Measurements from ENCODE around the gene DHRS13. TPM values are rescaled to one million over a fixed set of nuclear protein-coding genes. Genes with fewer than 3 reads are reported as not detected.

The DHRS13 gene
- total and polyA plus RNA-seq, 10 of the 15 experiments (the other 5 are each of a cell fraction or from before 2014, with no cell fraction given), result 0.18 to 55.2 (median 31.3) TPM; not detected in 1

GRCh38 chr17:28912938-28913333 lies 10.1 kb upstream of the DHRS13 start:
- ChIA-PET SMC1A (ENCODE audit: uncharacterized antibody, unreplicated experiment) (interaction anchor here (1.6 kb wide), 1 partner anchor 9 kb away, joined by 3 read pairs; the partner anchor contains the start of gene DHRS13), POLR2A (interaction anchor here (0.5 kb wide), 1 partner anchor 724 kb away, joined by 3 read pairs; no protein-coding TSS in a partner anchor), RAD21 (ENCODE audit: unreplicated experiment) (interaction anchor here (5.7 kb wide), 1 partner anchor 149 kb away, joined by 23 read pairs; no protein-coding TSS in a partner anchor), CTCF (interaction anchor here (0.6 to 17.3 kb wide), 7 partner anchors 9 to 185 kb away, joined by 3 to 175 read pairs (median 4); partner anchors contain the start of genes NEK8 and TLCD1)
- in situ Hi-C loops (cut with MboI) (no loop called here), intact Hi-C loops (cut with micrococcal nuclease; ENCODE audit: unreplicated experiment) (no loop called here)
- H3K4me3 ChIP-seq, result no peak overlapping the region
- TF ChIP-seq MYC (IDR thresholded peaks at IDR 0.05; ENCODE audit: insufficient read depth, insufficient read length, insufficient replicate concordance, low read length, severe bottlenecking), result no peak
- no peak for TF ChIP-seq YBX1 (IDR thresholded peaks at IDR 0.05)
- no peak for TF ChIP-seq BCL3 (IDR thresholded peaks at IDR 0.05; ENCODE audit: borderline replicate concordance, insufficient read depth, low read depth, low read length, poor library complexity, severe bottlenecking)
- no peak for TF ChIP-seq BACH1 (IDR thresholded peaks at IDR 0.05; ENCODE audit: borderline replicate concordance)
- no peak for TF ChIP-seq ZBTB33 (IDR thresholded peaks at IDR 0.05)
- no peak for TF ChIP-seq SUPT20H (IDR thresholded peaks at IDR 0.05; ENCODE audit: borderline replicate concordance, control insufficient read depth, low read depth, low read length)
- TF ChIP-seq TARDBP (IDR thresholded peaks at IDR 0.05; ENCODE audit: borderline replicate concordance), result no peak
- no peak for TF ChIP-seq NFIC (IDR thresholded peaks at IDR 0.05; ENCODE audit: low read depth, low read length)
- no peak for TF ChIP-seq MTA3 (IDR thresholded peaks at IDR 0.05; ENCODE audit: borderline replicate concordance, low read length)
- TF ChIP-seq EGR1 (IDR thresholded peaks at IDR 0.05; ENCODE audit: borderline replicate concordance in 1 of 2, low read depth in 2 of 2, low read length in 2 of 2), result no peak
- TF ChIP-seq NR2C2 (IDR thresholded peaks at IDR 0.05; ENCODE audit: borderline replicate concordance, control insufficient read depth, insufficient read length, low read depth), result no peak
- TF ChIP-seq POU2F2 (IDR thresholded peaks at IDR 0.05; ENCODE audit: borderline replicate concordance, low read depth, low read length), result no peak
- TF ChIP-seq DPF2 (IDR thresholded peaks at IDR 0.05), result no peak
- no peak for TF ChIP-seq ATF7 (IDR thresholded peaks at IDR 0.05; ENCODE audit: low read depth)
- BruUV-seq (replicated peaks), result TSS peak; percentile 26
- ATAC-seq (no peak), DNase-seq (ENCODE audit: low read depth, low spot score) (no peak), FAIRE-seq (no peak)
- no peaks in the 10 kb centered on the region for H3K4me1 ChIP-seq (ENCODE audit: control insufficient read depth, insufficient read depth, low read length)
- no peak overlapping the region for H3K9ac ChIP-seq (ENCODE audit: control insufficient read depth, insufficient read depth, low read length)
- no peaks in the 10 kb centered on the region for H4K20me1 ChIP-seq (ENCODE audit: control insufficient read depth, insufficient read depth)
- WGBS (ENCODE audit: insufficient coverage, insufficient replicate concordance, low lambda C conversion rate, missing lambda C conversion rate), result 100% methylated on average over 6 of the region's 6 CpGs
- peaks cover 53 to 79% of the 10 kb centered on the region in 2 experiments for H3K36me3 ChIP-seq (ENCODE audit: control insufficient read depth in 2 of 2, insufficient read depth in 2 of 2, low read length in 1 of 2)
- no peak overlapping the region for H3K27ac ChIP-seq (ENCODE audit: control insufficient read depth, insufficient read depth)
- no peak overlapping the region for H3K4me2 ChIP-seq (ENCODE audit: control insufficient read depth, insufficient read depth)
- H3K79me2 ChIP-seq (ENCODE audit: control insufficient read depth, insufficient read depth, low read length), result no peaks in the 10 kb centered on the region
- no peaks in the 10 kb centered on the region for H3K27me3 ChIP-seq (replicated peaks in 1 of 2; ENCODE audit: control insufficient read depth in 2 of 2, insufficient read depth in 2 of 2, low read length in 1 of 2)
- no peaks in the 10 kb centered on the region for H3K9me3 ChIP-seq (replicated peaks; ENCODE audit: control insufficient read depth, insufficient read depth, low read length)
- no peak overlapping the region for H2AFZ ChIP-seq (ENCODE audit: control insufficient read depth, low read depth, low read length)

Measured in GM12878 (cell line).